Trophoblast cell (in vitro differentiated cells and primary cell): ENCODE measurements around the gene TRABD2B.

Experiments used
- DNase-seq, 2 donors: peaks; one replicate each; pipeline ENCODE4 v3.0.0-alpha.2; 2016
- H2AFZ ChIP-seq: 2 replicates; pipeline ENCODE4 v1.6.1; 2013; ENCODE audit warnings: low read length, moderate library complexity, mild to moderate bottlenecking; ENCODE audit not compliant: insufficient read depth, poor library complexity
- H2AK5ac ChIP-seq: 2 replicates; pipeline ENCODE4 v1.6.1; 2013; ENCODE audit warnings: mild to moderate bottlenecking, low read length
- H2BK120ac ChIP-seq: 2 replicates; pipeline ENCODE4 v1.6.1; 2013; ENCODE audit warnings: low read length, mild to moderate bottlenecking, moderate library complexity; ENCODE audit not compliant: insufficient read depth, poor library complexity
- H2BK12ac ChIP-seq: 2 replicates; pipeline ENCODE4 v1.6.1; 2013; ENCODE audit warnings: mild to moderate bottlenecking, low read length, moderate library complexity
- H2BK5ac ChIP-seq: 2 replicates; pipeline ENCODE4 v1.6.1; 2013; ENCODE audit warnings: low read length, low read depth, moderate library complexity, mild to moderate bottlenecking; ENCODE audit not compliant: poor library complexity
- H3K14ac ChIP-seq: 2 replicates; pipeline ENCODE4 v1.6.1; 2013; ENCODE audit warnings: mild to moderate bottlenecking, low read length
- H3K18ac ChIP-seq: 2 replicates; pipeline ENCODE4 v1.6.1; 2013; ENCODE audit warnings: mild to moderate bottlenecking, low read length
- H3K23ac ChIP-seq: 2 replicates; pipeline ENCODE4 v1.6.1; 2013; ENCODE audit warnings: low read length
- H3K27ac ChIP-seq: 2 replicates; pipeline ENCODE4 v1.5.1; 2013; ENCODE audit warnings: low read depth, mild to moderate bottlenecking, inconsistent platforms, low read length, moderate library complexity
- H3K27me3 ChIP-seq: 2 replicates; pipeline ENCODE4 v1.6.1; 2013; ENCODE audit warnings: inconsistent platforms, mild to moderate bottlenecking, low read length, moderate library complexity; ENCODE audit not compliant: insufficient read depth
- H3K36me3 ChIP-seq, 2 experiments: 1 replicate in 1 of 2; 2 replicates in 1 of 2; pipeline ENCODE4 v1.6.1; 2013; ENCODE audit warnings: low read length in 2 of 2, mild to moderate bottlenecking in 2 of 2, moderate library complexity in 1 of 2; ENCODE audit not compliant: insufficient read depth in 2 of 2, control insufficient read depth in 1 of 2
- H3K4ac ChIP-seq: 2 replicates; pipeline ENCODE4 v1.6.1; 2013; ENCODE audit warnings: low read depth, mild to moderate bottlenecking, low read length, moderate library complexity
- H3K4me1 ChIP-seq, 2 experiments: 1 replicate in 1 of 2; 2 replicates in 1 of 2; pipeline ENCODE4 v1.6.1; 2013; ENCODE audit warnings: low read length in 2 of 2, mild to moderate bottlenecking in 2 of 2, moderate library complexity in 1 of 2; ENCODE audit not compliant: insufficient read depth in 2 of 2, control insufficient read depth in 1 of 2
- H3K4me2 ChIP-seq: 2 replicates; pipeline ENCODE4 v1.6.1; 2013; ENCODE audit warnings: inconsistent platforms, mild to moderate bottlenecking, low read length, moderate library complexity
- H3K4me3 ChIP-seq: 2 replicates; pipeline ENCODE4 v1.5.1; 2013; ENCODE audit warnings: mild to moderate bottlenecking, low read depth, low read length, inconsistent platforms
- H3K79me1 ChIP-seq: one replicate; pipeline ENCODE4 v1.6.1; 2013; ENCODE audit warnings: low read length
- H3K79me2 ChIP-seq: 2 replicates; pipeline ENCODE4 v1.6.1; 2013; ENCODE audit warnings: low read length, mild to moderate bottlenecking; ENCODE audit not compliant: control insufficient read depth, insufficient read depth, poor library complexity
- H3K9ac ChIP-seq: 2 replicates; pipeline ENCODE4 v1.6.1; 2013; ENCODE audit warnings: mild to moderate bottlenecking, low read length
- H3K9me3 ChIP-seq: 2 replicates; pipeline ENCODE4 v1.6.1; 2013; ENCODE audit warnings: low read depth, mild to moderate bottlenecking, control low read depth, inconsistent platforms, low read length; ENCODE audit not compliant: insufficient read depth
- H4K12ac ChIP-seq: 2 replicates; pipeline ENCODE4 v1.6.1; 2013; ENCODE audit warnings: low read depth, mild to moderate bottlenecking, low read length, moderate library complexity
- H4K8ac ChIP-seq: 2 replicates; pipeline ENCODE4 v1.6.1; 2013; ENCODE audit warnings: low read depth, mild to moderate bottlenecking, low read length, moderate library complexity
- H4K91ac ChIP-seq: one replicate; pipeline ENCODE4 v1.6.1; 2013; ENCODE audit warnings: low read depth, mild to moderate bottlenecking, low read length, moderate library complexity
- WGBS: extraction: QIAGEN DNeasy Blood & Tissue Kit; methylation state at CpG from one replicate; pipeline ENCODE4 v1.1.7; 2013; ENCODE audit warnings: missing lambda C conversion rate; ENCODE audit not compliant: insufficient read length, insufficient coverage; ENCODE audit errors: extremely low coverage; 5-methylcytosine and 5-hydroxymethylcytosine counted together

Gene TRABD2B

GRCh38 chr1:47967864-47968555 is 29.2 kb downstream of the TRABD2B start:
- no peaks in the 10 kb centered on the region for H3K79me2 ChIP-seq
- H3K4ac ChIP-seq, result no peak overlapping the region
- no peak overlapping the region for H3K9ac ChIP-seq
- no peaks in the 10 kb centered on the region for H3K9me3 ChIP-seq
- H3K4me2 ChIP-seq, result no peak overlapping the region
- no peak overlapping the region for H2BK12ac ChIP-seq
- no peaks in the 10 kb centered on the region for H3K27me3 ChIP-seq
- no peak overlapping the region for H3K4me3 ChIP-seq
- H3K18ac ChIP-seq, result no peak overlapping the region
- H3K14ac ChIP-seq, result no peak overlapping the region
- H2BK120ac ChIP-seq, result no peak overlapping the region
- no peaks in the 10 kb centered on the region for H3K4me1 ChIP-seq
- H4K8ac ChIP-seq, result no peak overlapping the region
- H2BK5ac ChIP-seq, result no peak overlapping the region
- H2AK5ac ChIP-seq, result no peak overlapping the region
- DNase-seq, result no peak
- H2AFZ ChIP-seq, result no peak overlapping the region
- WGBS, result no CpG with 5 or more reads among the region's 7 CpGs
- H4K12ac ChIP-seq, result no peak overlapping the region
- H4K91ac ChIP-seq, result no peak overlapping the region
- H3K23ac ChIP-seq, result no peak overlapping the region
- no peaks in the 10 kb centered on the region for H3K79me1 ChIP-seq
- H3K27ac ChIP-seq, result no peak overlapping the region
- H3K36me3 ChIP-seq, result no peaks in the 10 kb centered on the region

GRCh38 chr1:47965816-47966215 is 31.4 kb downstream of the TRABD2B start:
- no peaks in the 10 kb centered on the region for H3K36me3 ChIP-seq

GRCh38 chr1:47964636-47965035 is 32.5 kb downstream of the TRABD2B start:
- no peak overlapping the region for H2AK5ac ChIP-seq
- H4K91ac ChIP-seq, result no peak overlapping the region
- WGBS, result no CpG with 5 or more reads among the region's 5 CpGs
- H3K18ac ChIP-seq, result no peak overlapping the region
- H2BK5ac ChIP-seq, result no peak overlapping the region
- no peaks in the 10 kb centered on the region for H3K27me3 ChIP-seq
- H3K9ac ChIP-seq, result no peak overlapping the region
- H3K79me2 ChIP-seq, result no peaks in the 10 kb centered on the region
- no peak overlapping the region for H4K8ac ChIP-seq
- H3K79me1 ChIP-seq, result no peaks in the 10 kb centered on the region
- H2BK120ac ChIP-seq, result no peak overlapping the region
- H3K9me3 ChIP-seq, result no peaks in the 10 kb centered on the region
- no peak overlapping the region for H3K23ac ChIP-seq
- H2BK12ac ChIP-seq, result no peak overlapping the region
- no peaks in the 10 kb centered on the region for H3K4me1 ChIP-seq
- H3K4me2 ChIP-seq, result no peak overlapping the region
- no peak for DNase-seq
- H3K4me3 ChIP-seq, result no peak overlapping the region
- H3K27ac ChIP-seq, result no peak overlapping the region
- H3K14ac ChIP-seq, result no peak overlapping the region
- no peak overlapping the region for H3K4ac ChIP-seq
- H2AFZ ChIP-seq, result no peak overlapping the region
- no peaks in the 10 kb centered on the region for H3K36me3 ChIP-seq
- no peak overlapping the region for H4K12ac ChIP-seq

More at GRCh38 chr1:47965816-47966215, 31.4 kb downstream of the TRABD2B start:
- Histone ChIP-seq H3K18ac (no peak overlapping the region), H3K14ac (no peak overlapping the region), H4K91ac (no peak overlapping the region), H3K4me1 (no peaks in the 10 kb centered on the region), H3K79me1 (no peaks in the 10 kb centered on the region), H4K12ac (no peak overlapping the region), H4K8ac (no peak overlapping the region), H3K4ac (no peak overlapping the region), H3K9ac (no peak overlapping the region), H3K9me3 (no peaks in the 10 kb centered on the region), H2AK5ac (no peak overlapping the region), H3K4me2 (no peak overlapping the region), H2AFZ (no peak overlapping the region), H3K27ac (no peak overlapping the region), H3K79me2 (no peaks in the 10 kb centered on the region), H2BK5ac (no peak overlapping the region), H2BK12ac (no peak overlapping the region), H2BK120ac (no peak overlapping the region), H3K23ac (no peak overlapping the region), H3K27me3 (no peaks in the 10 kb centered on the region), H3K4me3 (no peak overlapping the region)
- DNase-seq, result no peak
- WGBS, result no CpG with 5 or more reads among the region's 4 CpGs

GRCh38 chr1:47963568-47964358 is 33.4 kb downstream of the TRABD2B start:
- WGBS, result no CpG with 5 or more reads among the region's 13 CpGs

More at GRCh38 chr1:47963568-47964358, 33.4 kb downstream of the TRABD2B start:
- Histone ChIP-seq H4K8ac (no peak overlapping the region), H3K4me2 (no peak overlapping the region), H3K18ac (no peak overlapping the region), H2BK120ac (no peak overlapping the region), H4K12ac (no peak overlapping the region), H2AK5ac (no peak overlapping the region), H2BK12ac (no peak overlapping the region), H2AFZ (no peak overlapping the region), H3K27ac (no peak overlapping the region), H2BK5ac (no peak overlapping the region), H3K23ac (no peak overlapping the region), H3K14ac (no peak overlapping the region), H3K9ac (no peak overlapping the region), H3K4ac (no peak overlapping the region), H3K27me3 (no peaks in the 10 kb centered on the region), H3K9me3 (no peaks in the 10 kb centered on the region), H3K79me1 (no peaks in the 10 kb centered on the region), H3K36me3 (no peaks in the 10 kb centered on the region), H3K4me1 (no peaks in the 10 kb centered on the region), H3K79me2 (no peaks in the 10 kb centered on the region), H4K91ac (no peak overlapping the region), H3K4me3 (no peak overlapping the region)
- no peak for DNase-seq
